GM18951 (cell line): Measurements from ENCODE around the gene FAM76A.
"Not testable (repeated sequence)": the region's sequence is repeated elsewhere in the genome, so short reads cannot be mapped to it uniquely, and the experiment has no call there.

Experiments
- POLR2A ChIP-seq: IDR thresholded peaks from 4 replicates; pipeline ENCODE4 v1.6.1; 2011; ENCODE audit warnings: mild to moderate bottlenecking; ENCODE audit not compliant: insufficient read length, insufficient read depth; ENCODE audit errors: extremely low read depth
- in situ Hi-C: fragments of 300-500 bp; cut with MboI; formaldehyde crosslinking; loops from one replicate; pipeline ENCODE4 v1.12.0; 2022; ENCODE audit warnings: low sequenced_read_pairs, mixed read lengths, inconsistent platforms; ENCODE audit not compliant: unreplicated experiment

Gene FAM76A

GRCh38 chr1:27752360-27752759 lies 26.6 kb downstream of the FAM76A start:
- in situ Hi-C loops: no loop called here
- TF ChIP-seq POLR2A: no peak

GRCh38 chr1:27755286-27755685 lies 29.5 kb downstream of the FAM76A start:
- in situ Hi-C loops: no loop called here
- no peak for TF ChIP-seq POLR2A

- TF ChIP-seq POLR2A: no peak
These were observed 30.1 kb downstream of the FAM76A start for GRCh38 chr1:27755865-27756264.

GRCh38 chr1:27759236-27759635 lies 33.5 kb downstream of the FAM76A start:
- in situ Hi-C loops: no loop called here
- TF ChIP-seq POLR2A: no peak

More at GRCh38 chr1:27755865-27756264, 30.1 kb downstream of the FAM76A start:
- in situ Hi-C loops: no loop called here

- in situ Hi-C loops: no loop called here
- no peak for TF ChIP-seq POLR2A
These were observed 34.7 kb downstream of the FAM76A start for GRCh38 chr1:27760426-27760825.

GRCh38 chr1:27762033-27762432 lies 36.3 kb downstream of the FAM76A start:
- in situ Hi-C loops: no loop called here
- no peak for TF ChIP-seq POLR2A

- TF ChIP-seq POLR2A: no peak
- in situ Hi-C loops: no loop called here
These were observed 37.6 kb downstream of the FAM76A start for GRCh38 chr1:27763358-27763757.

- in situ Hi-C loops: no loop called here
- TF ChIP-seq POLR2A: no peak
These were observed 44.6 kb downstream of the FAM76A start for GRCh38 chr1:27770293-27770830.

GRCh38 chr1:27772036-27772931 lies 46.5 kb downstream of the FAM76A start:
- in situ Hi-C loops: no loop called here
- TF ChIP-seq POLR2A: no peak

GRCh38 chr1:27772932-27773825 lies 47.4 kb downstream of the FAM76A start, which contains the start of gene STX12:
STX12 (plus strand) TSS chr1:27773219; CDS start chr1:27773308, 89 bp downstream.
- in situ Hi-C loops: no loop called here

GRCh38 chr1:27773826-27774445 lies 48.2 kb downstream of the FAM76A start:
- in situ Hi-C loops: no loop called here
- TF ChIP-seq POLR2A: no peak

More at GRCh38 chr1:27772932-27773825, 47.4 kb downstream of the FAM76A start, which contains the start of gene STX12:
- peak; percentile 92 for TF ChIP-seq POLR2A

- no peak for TF ChIP-seq POLR2A
- in situ Hi-C loops: no loop called here
These were observed 48.9 kb downstream of the FAM76A start for GRCh38 chr1:27774654-27775053.

- in situ Hi-C loops: not testable (repeated sequence)
These were observed 49.6 kb downstream of the FAM76A start for GRCh38 chr1:27775336-27775735.

GRCh38 chr1:27776276-27776675 lies 50.5 kb downstream of the FAM76A start:
- in situ Hi-C loops: not testable (repeated sequence)
